HCT116 (cell line): ENCODE results near the gene METTL13. TPM values are rescaled to one million over a fixed set of nuclear protein-coding genes. Genes with fewer than 3 reads are reported as not detected.

Experiments
- ATAC-seq: fragments of 200-7000 bp; cut with Tn5 transposase; 2 replicates; pipeline ENCODE4 v1.9.1; 2020; ENCODE audit warnings: mild to moderate bottlenecking, moderate library complexity
- BruUV-seq: library from RNA; stranded (reverse); fragments of 400-500 nt; replicated peaks from 2 replicates; lab custom pipeline; 2021; lab: Mats Ljungman, UMichigan
- CTCF ChIA-PET: fragments of 300-600 bp; sonication (Branson Sonifier 250); formaldehyde crosslinking; loops from one replicate; lab custom pipeline; 2021; ENCODE audit warnings: antibody characterized with exemption; lab: Charles Lee
- POLR2A ChIA-PET: fragments of 300-600, 350-600 bp; sonication (Branson Sonifier 250); formaldehyde crosslinking; loops from one replicate; lab custom pipeline; 2021; ENCODE audit warnings: antibody characterized with exemption; lab: Charles Lee
- RAD21 ChIA-PET, 2 experiments: fragments of 300-600 bp; sonication (Branson Sonifier 250); formaldehyde crosslinking; loops; one replicate each; lab custom pipeline; 2023; ENCODE audit warnings: low total read pairs in 2 of 2; ENCODE audit not compliant: uncharacterized antibody in 2 of 2, unreplicated experiment in 2 of 2, low non-redundant PET in 1 of 2; lab: Charles Lee
- DNase-seq: peaks from one replicate; pipeline ENCODE4 v3.0.0-alpha.2; 2010; ENCODE audit warnings: low read depth, low spot score
- H2AFZ ChIP-seq: fragments of 200-600 bp; shearing (Covaris generic), sonication (generic); 2 replicates; pipeline ENCODE4 v1.6.1; 2017; ENCODE audit warnings: low read depth, mixed run types, mixed read lengths, antibody characterized with exemption, low read length; ENCODE audit not compliant: poor library complexity, severe bottlenecking
- H3K27ac ChIP-seq: 2 replicates; pipeline ENCODE4 v1.5.1; 2012; ENCODE audit warnings: low read depth, low read length
- H3K27me3 ChIP-seq: fragments of 200-600 bp; sonication (generic); 2 replicates; pipeline ENCODE4 v1.6.1; 2016; ENCODE audit warnings: mixed run types, low read length, mixed read lengths; ENCODE audit not compliant: insufficient read depth
- H3K36me3 ChIP-seq, 2 experiments: fragments of 200-500 bp in 1 of 2; fragments of 200-600 bp in 1 of 2; sonication (Bioruptor generic) in 1 of 2; sonication (generic) in 1 of 2; 2 replicates each; pipeline versions ENCODE4 v1.5.1 to v1.6.1; 2014 to 2016; ENCODE audit warnings: low read length in 2 of 2, inconsistent platforms in 1 of 2, mixed read lengths in 1 of 2, mixed run types in 1 of 2; ENCODE audit not compliant: insufficient read depth in 2 of 2, control insufficient read depth in 1 of 2
- H3K4me1 ChIP-seq, 2 experiments: fragments of 200-600 bp in 1 of 2; sonication (generic) in 1 of 2; 2 replicates each; pipeline versions ENCODE4 v1.5.1 to v1.6.1; 2012 to 2017; ENCODE audit warnings: low read length in 2 of 2, inconsistent platforms in 1 of 2, mild to moderate bottlenecking in 1 of 2, mixed read lengths in 1 of 2, mixed run types in 1 of 2, moderate library complexity in 1 of 2; ENCODE audit not compliant: insufficient read depth in 2 of 2, control insufficient read depth in 1 of 2
- H3K4me2 ChIP-seq: fragments of 200-600 bp; sonication (generic); 2 replicates; pipeline ENCODE4 v1.6.1; 2017; ENCODE audit warnings: mixed run types, low read length, mixed read lengths
- H3K4me3 ChIP-seq, 2 experiments: fragments of 200-600 bp in 1 of 2; sonication (generic) in 1 of 2; replicated peaks in 1 of 2; 2 replicates each; pipeline ENCODE4 v1.5.1; 2011 to 2016; ENCODE audit warnings: low read length in 2 of 2, control low read depth in 1 of 2, low read depth in 1 of 2, mild to moderate bottlenecking in 1 of 2, mixed read lengths in 1 of 2, mixed run types in 1 of 2
- H3K79me2 ChIP-seq: fragments of 200-600 bp; sonication (generic); 2 replicates; pipeline ENCODE4 v1.6.1; 2017; ENCODE audit warnings: mild to moderate bottlenecking, mixed run types, low read length, moderate library complexity, mixed read lengths; ENCODE audit not compliant: insufficient read depth
- H3K9ac ChIP-seq: fragments of 200-600 bp; sonication (generic); 2 replicates; pipeline ENCODE4 v1.6.1; 2016; ENCODE audit warnings: low read length, mixed read lengths
- H3K9me2 ChIP-seq: fragments of 200-600 bp; sonication (generic), shearing (Covaris generic); 2 replicates; pipeline ENCODE4 v1.6.1; 2017; ENCODE audit warnings: mixed run types, mild to moderate bottlenecking, moderate library complexity; ENCODE audit not compliant: insufficient read depth
- H3K9me3 ChIP-seq, 2 experiments: fragments of 200-500 bp in 1 of 2; fragments of 200-600 bp in 1 of 2; sonication (Bioruptor generic) in 1 of 2; sonication (generic) in 1 of 2; 2 replicates each; pipeline ENCODE4 v1.6.1; 2014 to 2017; ENCODE audit warnings: low read length in 2 of 2, mixed read lengths in 2 of 2, inconsistent platforms in 1 of 2, low read depth in 1 of 2, mild to moderate bottlenecking in 1 of 2, mixed run types in 1 of 2, moderate library complexity in 1 of 2; ENCODE audit not compliant: control insufficient read depth in 1 of 2, insufficient read depth in 1 of 2
- H4K20me1 ChIP-seq: fragments of 200-600 bp; sonication (generic), shearing (Covaris generic); 2 replicates; pipeline ENCODE4 v1.6.1; 2017; ENCODE audit warnings: mixed run types, mild to moderate bottlenecking, moderate library complexity; ENCODE audit not compliant: insufficient read depth
- EZH2 ChIP-seq: fragments of 200-600 bp; sonication (generic); IDR thresholded peaks from 2 replicates; pipeline ENCODE4 v1.6.1; 2017; ENCODE audit warnings: antibody characterized with exemption, mixed run types
- EZH2phosphoT487 ChIP-seq: fragments of 200-600 bp; IDR thresholded peaks from 2 replicates; pipeline ENCODE4 v1.6.1; 2018; ENCODE audit warnings: antibody characterized with exemption, borderline replicate concordance
- POLR2A ChIP-seq: IDR thresholded peaks from 2 replicates; pipeline ENCODE4 v1.7.0; 2011; ENCODE audit warnings: borderline replicate concordance; ENCODE audit not compliant: insufficient read depth, insufficient read length; ENCODE audit errors: extremely low read depth
- SP1 ChIP-seq: IDR thresholded peaks from 2 replicates; pipeline ENCODE4 v1.6.1; 2012; ENCODE audit warnings: low read depth
- TCF7L2 ChIP-seq: IDR thresholded peaks from 2 replicates; pipeline ENCODE4 v1.7.0; 2011; ENCODE audit warnings: borderline replicate concordance, inconsistent platforms; ENCODE audit not compliant: insufficient read depth, insufficient read length; ENCODE audit errors: extremely low read depth
- intact Hi-C: fragments of 100-400 bp; cut with micrococcal nuclease; formaldehyde crosslinking; loops from 2 replicates; pipeline ENCODE4 v1.10.0; 2022
- total RNA-seq: library from RNA; stranded (reverse); gene quantifications from one replicate; pipeline ENCODE4 v1.2.1, GENCODE V29; 2021; ENCODE audit not compliant: unreplicated experiment
- TF ChIP-seq, protein P1 (sequence below): IDR thresholded peaks from 2 replicates; pipeline ENCODE4 v1.6.1; 2012
- TF ChIP-seq, protein P2 (sequence below), 3 experiments: fragments of 200-600 bp in 1 of 3; sonication (generic) in 1 of 3; IDR thresholded peaks in 2 of 3; conservative IDR thresholded peaks in 1 of 3; 2 replicates each; pipeline ENCODE4 v1.5.1; 2012 to 2017; ENCODE audit warnings: low read depth in 2 of 3, low read length in 2 of 3, antibody characterized with exemption in 1 of 3, borderline replicate concordance in 1 of 3, control low read depth in 1 of 3, mild to moderate bottlenecking in 1 of 3, mixed read lengths in 1 of 3, mixed run types in 1 of 3, moderate library complexity in 1 of 3; ENCODE audit not compliant: insufficient read depth in 1 of 3
- TF ChIP-seq, protein P3 (sequence below): IDR thresholded peaks from 2 replicates; pipeline ENCODE4 v1.6.1; 2011; ENCODE audit warnings: mild to moderate bottlenecking, low read length, moderate library complexity; ENCODE audit not compliant: insufficient replicate concordance; ENCODE audit errors: extremely low read depth

The METTL13 gene
- total RNA-seq, 1 experiment from 2014 or later: 33.9 TPM

DNA sequence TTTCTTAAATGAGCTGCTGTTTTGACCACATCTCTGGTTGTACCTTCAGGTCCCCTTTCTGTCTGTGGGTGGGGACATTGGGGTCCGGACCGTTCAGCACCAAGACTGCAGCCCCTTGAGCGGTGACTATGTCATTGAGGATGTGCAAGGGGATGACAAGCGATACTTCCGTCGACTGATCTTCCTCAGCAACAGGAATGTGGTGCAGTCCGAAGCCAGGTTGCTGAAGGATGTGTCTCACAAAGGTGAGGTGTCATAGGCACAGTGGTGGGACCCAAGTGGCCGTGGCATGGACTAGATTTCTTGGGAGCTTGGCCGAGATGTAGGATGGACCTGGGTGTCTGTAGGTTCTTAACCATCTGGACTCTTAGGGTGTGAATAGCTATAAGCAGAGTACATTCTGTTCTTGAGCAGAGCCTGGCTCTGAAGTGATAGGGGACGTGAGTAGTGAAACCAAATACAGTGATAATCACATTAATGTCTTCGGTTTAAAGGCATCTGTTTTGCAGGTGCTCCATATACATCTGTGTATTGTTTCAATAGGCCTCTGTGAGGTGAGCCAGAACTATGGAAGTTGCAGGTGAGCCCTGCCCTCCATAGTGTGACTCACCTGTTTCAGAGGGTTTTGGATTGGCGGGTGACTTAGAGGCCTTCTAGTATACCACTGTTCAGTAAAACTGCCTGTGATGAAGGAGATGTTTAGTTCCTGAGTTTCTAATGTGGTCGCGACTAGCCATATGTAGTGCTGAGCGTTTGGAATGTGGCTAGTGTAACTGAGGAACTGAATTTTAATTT is 6.4 kb downstream of the METTL13 start:
- RAD21 ChIA-PET: no interaction called here
- H4K20me1 ChIP-seq: no peaks in the 10 kb centered on the region
- DNase-seq: no peak

DNA sequence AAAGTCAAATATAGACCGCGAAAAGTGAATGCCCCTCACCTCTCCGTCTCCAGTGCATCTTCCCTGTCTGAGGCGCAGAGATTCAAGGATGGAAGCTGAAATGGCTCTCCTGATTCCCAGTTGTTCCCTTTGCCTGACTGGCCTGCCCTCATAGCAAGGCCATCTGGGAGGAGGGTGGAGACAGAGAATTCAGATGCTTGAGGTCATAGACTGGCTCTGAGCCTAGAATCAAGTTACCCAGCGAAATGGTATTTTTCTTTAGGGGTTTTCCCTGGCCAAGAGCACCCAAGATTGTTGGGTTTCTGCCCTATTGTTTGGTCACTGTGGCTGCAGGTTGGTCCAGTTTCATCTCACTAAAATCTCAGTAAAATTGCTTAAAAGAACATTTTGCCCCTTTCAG is 7.2 kb downstream of the METTL13 start:
- Histone ChIP-seq H3K4me2 (no peak overlapping the region), H3K4me1 (peaks cover 0 to 3% of the 10 kb centered on the region in 2 experiments; a peak in 2 of 4 replicates), H3K27ac (no peak overlapping the region), H3K9ac (no peak overlapping the region), H3K9me2 (no peaks in the 10 kb centered on the region), H3K79me2 (peaks cover 59% of the 10 kb centered on the region), H3K9me3 (no peaks in the 10 kb centered on the region), H3K27me3 (no peaks in the 10 kb centered on the region), H3K36me3 (peaks cover 44 to 73% of the 10 kb centered on the region in 2 experiments; a peak in 3 of 4 replicates), H2AFZ (no peak overlapping the region), H4K20me1 (no peaks in the 10 kb centered on the region), H3K4me3 (no peak overlapping the region)
- RAD21 ChIA-PET: no interaction called here
- DNase-seq (no peak), ATAC-seq (no peak)
- TF ChIP-seq, protein P1, sequence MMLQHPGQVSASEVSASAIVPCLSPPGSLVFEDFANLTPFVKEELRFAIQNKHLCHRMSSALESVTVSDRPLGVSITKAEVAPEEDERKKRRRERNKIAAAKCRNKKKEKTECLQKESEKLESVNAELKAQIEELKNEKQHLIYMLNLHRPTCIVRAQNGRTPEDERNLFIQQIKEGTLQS: no peak
- no peak for TF ChIP-seq EZH2
- TF ChIP-seq, protein P2, sequence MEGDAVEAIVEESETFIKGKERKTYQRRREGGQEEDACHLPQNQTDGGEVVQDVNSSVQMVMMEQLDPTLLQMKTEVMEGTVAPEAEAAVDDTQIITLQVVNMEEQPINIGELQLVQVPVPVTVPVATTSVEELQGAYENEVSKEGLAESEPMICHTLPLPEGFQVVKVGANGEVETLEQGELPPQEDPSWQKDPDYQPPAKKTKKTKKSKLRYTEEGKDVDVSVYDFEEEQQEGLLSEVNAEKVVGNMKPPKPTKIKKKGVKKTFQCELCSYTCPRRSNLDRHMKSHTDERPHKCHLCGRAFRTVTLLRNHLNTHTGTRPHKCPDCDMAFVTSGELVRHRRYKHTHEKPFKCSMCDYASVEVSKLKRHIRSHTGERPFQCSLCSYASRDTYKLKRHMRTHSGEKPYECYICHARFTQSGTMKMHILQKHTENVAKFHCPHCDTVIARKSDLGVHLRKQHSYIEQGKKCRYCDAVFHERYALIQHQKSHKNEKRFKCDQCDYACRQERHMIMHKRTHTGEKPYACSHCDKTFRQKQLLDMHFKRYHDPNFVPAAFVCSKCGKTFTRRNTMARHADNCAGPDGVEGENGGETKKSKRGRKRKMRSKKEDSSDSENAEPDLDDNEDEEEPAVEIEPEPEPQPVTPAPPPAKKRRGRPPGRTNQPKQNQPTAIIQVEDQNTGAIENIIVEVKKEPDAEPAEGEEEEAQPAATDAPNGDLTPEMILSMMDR (IDR thresholded peaks at IDR 0.05 in 2 of 3, conservative IDR thresholded peaks at IDR 0.05 in 1 of 3; ENCODE audit: borderline replicate concordance in 1 of 3, insufficient read depth in 1 of 3, low read depth in 2 of 3, low read length in 2 of 3): no peak
- TF ChIP-seq EZH2phosphoT487: no peak
- TF ChIP-seq SP1: no peak
- TF ChIP-seq POLR2A: no peak
- POLR2A ChIA-PET: no interaction called here
- intact Hi-C loops: no loop called here
- CTCF ChIA-PET: no interaction called here
- BruUV-seq: no TSS peak

More for the DNA sequence above, 6.4 kb downstream of the METTL13 start:
- Histone ChIP-seq H3K79me2 (peaks cover 67% of the 10 kb centered on the region), H3K9me3 (no peaks in the 10 kb centered on the region), H3K27ac (no peak overlapping the region), H3K27me3 (no peaks in the 10 kb centered on the region), H3K4me3 (no peak overlapping the region), H3K4me2 (no peak overlapping the region), H3K36me3 (peaks cover 42 to 70% of the 10 kb centered on the region in 2 experiments; a peak in 3 of 4 replicates), H3K4me1 (0 out of 4 replicates have a peak, but pooled peaks cover 0 to under 1% of the 10 kb centered on the region in 2 experiments), H2AFZ (no peak overlapping the region), H3K9me2 (no peaks in the 10 kb centered on the region), H3K9ac (no peak overlapping the region)
- intact Hi-C loops: no loop called here
- ATAC-seq: no peak; the same call in 1 of the 2 replicates
- BruUV-seq: no TSS peak
- ChIA-PET CTCF (no interaction called here), POLR2A (no interaction called here)
- no peak for TF ChIP-seq TCF7L2
- no peak for TF ChIP-seq POLR2A
- TF ChIP-seq, protein P3, sequence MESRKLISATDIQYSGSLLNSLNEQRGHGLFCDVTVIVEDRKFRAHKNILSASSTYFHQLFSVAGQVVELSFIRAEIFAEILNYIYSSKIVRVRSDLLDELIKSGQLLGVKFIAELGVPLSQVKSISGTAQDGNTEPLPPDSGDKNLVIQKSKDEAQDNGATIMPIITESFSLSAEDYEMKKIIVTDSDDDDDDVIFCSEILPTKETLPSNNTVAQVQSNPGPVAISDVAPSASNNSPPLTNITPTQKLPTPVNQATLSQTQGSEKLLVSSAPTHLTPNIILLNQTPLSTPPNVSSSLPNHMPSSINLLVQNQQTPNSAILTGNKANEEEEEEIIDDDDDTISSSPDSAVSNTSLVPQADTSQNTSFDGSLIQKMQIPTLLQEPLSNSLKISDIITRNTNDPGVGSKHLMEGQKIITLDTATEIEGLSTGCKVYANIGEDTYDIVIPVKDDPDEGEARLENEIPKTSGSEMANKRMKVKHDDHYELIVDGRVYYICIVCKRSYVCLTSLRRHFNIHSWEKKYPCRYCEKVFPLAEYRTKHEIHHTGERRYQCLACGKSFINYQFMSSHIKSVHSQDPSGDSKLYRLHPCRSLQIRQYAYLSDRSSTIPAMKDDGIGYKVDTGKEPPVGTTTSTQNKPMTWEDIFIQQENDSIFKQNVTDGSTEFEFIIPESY: no peak
